Lung microvascular endothelial cell (primary cell): ENCODE results near the gene KRTAP5-1. TPM values are rescaled to one million over a fixed set of nuclear protein-coding genes. Genes with fewer than 3 reads are reported as not detected.
"Not testable (repeated sequence)": the region's sequence is repeated elsewhere in the genome, so short reads cannot be mapped to it uniquely, and the experiment has no call there.

Source experiments
- DNase-seq, 2 donors: peaks; one replicate each; pipeline versions ENCODE4 v3.0.0 to v3.0.0-alpha.2; 2010; ENCODE audit warnings: low read depth in 2 of 2
- total RNA-seq: library from RNA; depleted of rRNA; stranded (reverse); fragments of >200 nt; gene quantifications from 2 replicates; pipeline ENCODE4 v1.2.1, GENCODE V29; 2014

KRTAP5-1 gene, protein sequence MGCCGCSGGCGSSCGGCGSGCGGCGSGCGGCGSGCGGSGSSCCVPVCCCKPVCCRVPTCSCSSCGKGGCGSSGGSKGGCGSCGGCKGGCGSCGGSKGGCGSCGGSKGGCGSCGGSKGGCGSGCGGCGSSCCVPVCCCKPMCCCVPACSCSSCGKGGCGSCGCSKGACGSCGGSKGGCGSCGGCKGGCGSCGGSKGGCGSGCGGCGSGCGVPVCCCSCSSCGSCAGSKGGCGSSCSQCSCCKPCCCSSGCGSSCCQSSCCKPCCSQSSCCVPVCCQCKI
- total RNA-seq = not detected in 2 replicates

DNA sequence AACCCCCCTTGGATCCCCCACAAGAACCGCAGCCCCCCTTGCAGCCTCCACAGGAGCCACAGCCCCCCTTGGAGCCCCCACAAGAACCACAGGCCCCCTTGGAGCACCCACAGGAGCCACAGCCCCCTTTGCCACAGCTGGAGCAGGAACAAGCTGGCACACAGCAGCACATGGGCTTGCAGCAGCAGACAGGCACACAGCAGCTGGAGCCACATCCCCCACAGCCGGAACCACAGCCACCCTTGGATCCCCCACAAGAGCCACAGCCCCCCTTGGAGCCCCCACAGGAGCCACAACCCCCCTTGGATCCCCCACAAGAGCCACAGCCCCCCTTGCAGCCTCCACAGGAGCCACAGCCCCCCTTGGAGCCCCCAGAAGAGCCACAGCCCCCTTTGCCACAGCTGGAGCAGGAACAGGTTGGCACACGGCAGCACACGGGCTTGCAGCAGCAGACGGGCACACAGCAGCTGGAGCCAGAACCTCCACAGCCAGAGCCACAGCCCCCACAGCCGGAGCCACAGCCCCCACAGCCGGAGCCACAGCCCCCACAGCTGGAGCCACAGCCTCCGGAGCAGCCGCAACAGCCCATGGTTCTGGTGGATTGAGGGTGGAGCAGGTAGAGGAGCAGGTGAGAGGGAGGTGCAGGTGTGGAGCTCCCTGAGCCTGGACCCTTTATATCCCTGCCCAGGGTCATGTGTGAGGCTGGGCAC lies at the start of gene KRTAP5-1:
Gene KRTAP5-1, minus strand, starts transcription at position 623 of the 710 bp plus-strand sequence. Its CDS starts 34 bp downstream, at position 589.
- DNase-seq = not testable (repeated sequence)

DNA sequence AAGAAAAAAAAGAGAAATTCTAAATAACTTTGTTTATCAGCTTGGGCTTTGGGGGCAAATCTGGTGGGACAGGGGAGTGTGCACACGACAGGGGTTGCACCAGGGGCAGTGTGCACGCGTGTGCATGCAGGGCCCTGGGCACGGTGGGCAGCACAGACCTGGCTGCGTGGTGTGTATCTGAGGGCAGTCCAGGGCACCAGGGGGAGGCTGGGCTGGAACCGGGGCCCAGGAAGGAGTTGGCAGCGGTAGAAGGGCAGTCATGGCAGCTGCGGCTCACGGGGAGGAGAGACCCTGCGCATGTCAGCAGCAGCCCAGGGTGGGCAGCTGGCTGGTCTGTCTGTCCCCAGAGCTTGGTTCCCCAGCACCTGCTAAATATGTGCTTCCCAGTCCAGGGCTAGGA lies 48.8 kb upstream of the KRTAP5-1 start:
- no peak for DNase-seq

GRCh38 chr11:1632053-1632714 lies 47.1 kb upstream of the KRTAP5-1 start:
- no peak for DNase-seq

DNA sequence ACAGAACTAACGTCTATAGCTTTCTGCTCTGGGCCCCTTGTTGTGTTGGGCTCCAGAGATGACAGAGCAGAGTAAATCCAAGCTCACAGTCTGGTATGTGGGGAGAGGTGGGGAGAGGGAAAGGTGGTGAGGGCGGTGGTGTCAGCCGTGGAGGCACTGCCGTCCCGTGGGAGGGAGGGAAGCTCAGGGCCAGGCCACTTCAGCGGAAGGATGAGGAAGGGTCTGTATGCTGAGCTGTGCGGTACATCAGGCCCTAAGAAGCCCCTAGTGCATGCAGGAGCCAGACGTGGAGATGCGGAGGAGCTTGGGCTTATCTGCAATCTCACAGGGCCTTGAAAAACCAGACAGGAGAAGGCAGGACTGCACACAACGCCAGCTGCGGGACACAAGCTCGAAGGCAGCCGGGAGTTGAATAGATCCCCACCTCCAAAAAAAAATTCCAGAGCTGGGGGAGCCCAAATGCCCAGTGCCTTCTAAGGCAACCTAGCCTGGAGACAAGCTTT lies 46.0 kb upstream of the KRTAP5-1 start:
- DNase-seq = no peak

DNA sequence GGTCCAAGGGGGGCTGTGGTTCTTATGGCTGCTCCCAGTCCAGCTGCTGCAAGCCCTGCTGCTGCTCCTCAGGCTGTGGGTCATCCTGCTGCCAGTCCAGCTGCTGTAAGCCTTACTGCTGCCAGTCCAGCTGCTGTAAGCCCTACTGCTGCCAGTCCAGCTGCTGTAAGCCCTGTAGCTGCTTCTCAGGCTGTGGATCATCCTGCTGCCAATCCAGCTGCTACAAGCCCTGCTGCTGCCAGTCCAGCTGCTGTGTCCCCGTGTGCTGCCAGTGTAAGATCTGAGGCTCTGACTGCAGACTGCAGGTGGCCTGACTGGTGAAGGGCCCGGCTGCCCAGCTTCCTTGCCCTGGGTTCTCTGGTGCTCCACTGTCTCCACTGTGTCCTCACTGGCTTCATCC lies 45.2 kb upstream of the KRTAP5-1 start:
- no peak for DNase-seq

DNA sequence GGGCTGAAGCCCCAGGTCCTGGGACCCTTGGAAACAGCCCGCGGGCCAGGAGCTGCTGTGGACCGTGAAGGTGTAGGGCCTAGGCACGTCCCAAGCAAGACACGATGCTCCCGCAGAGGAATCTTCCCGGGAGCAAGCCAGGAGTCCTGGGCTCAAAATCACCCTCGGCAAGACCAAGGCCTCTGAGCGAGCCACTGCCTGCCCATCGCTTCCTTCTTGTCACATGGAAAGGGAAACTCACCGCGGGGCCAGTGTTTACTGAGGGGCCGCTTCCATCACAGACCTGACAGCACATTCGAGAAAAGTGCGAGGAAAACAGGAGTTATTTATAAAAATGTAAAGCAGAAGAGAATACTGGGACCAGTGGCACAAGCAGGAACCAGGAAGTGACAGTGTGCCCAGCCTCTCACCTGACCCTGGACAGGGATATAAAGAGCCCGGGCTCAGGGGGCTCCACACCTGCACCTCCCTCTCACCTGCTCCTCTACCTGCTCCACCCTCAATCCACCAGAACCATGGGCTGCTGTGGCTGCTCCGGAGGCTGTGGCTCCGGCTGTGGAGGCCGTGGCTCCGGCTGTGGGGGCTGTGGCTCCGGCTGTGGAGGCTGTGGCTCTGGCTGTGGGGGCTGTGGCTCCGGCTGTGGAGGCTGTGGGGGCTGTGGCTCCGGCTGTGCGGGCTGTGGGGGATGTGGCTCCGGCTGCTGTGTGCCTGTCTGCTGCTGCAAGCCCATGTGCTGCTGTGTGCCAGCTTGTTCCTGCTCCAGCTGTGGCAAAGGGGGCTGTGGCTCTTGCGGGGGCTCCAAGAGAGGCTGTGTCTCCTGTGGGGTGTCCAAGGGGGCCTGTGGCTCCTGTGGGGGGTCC lies 44.5 kb upstream of the KRTAP5-1 start, which contains the start of gene KRTAP5-5:
Gene KRTAP5-5, plus strand, starts transcription at position 450 of the 860 bp plus-strand sequence. Its CDS starts 66 bp downstream, at position 516.
- no peak for DNase-seq

DNA sequence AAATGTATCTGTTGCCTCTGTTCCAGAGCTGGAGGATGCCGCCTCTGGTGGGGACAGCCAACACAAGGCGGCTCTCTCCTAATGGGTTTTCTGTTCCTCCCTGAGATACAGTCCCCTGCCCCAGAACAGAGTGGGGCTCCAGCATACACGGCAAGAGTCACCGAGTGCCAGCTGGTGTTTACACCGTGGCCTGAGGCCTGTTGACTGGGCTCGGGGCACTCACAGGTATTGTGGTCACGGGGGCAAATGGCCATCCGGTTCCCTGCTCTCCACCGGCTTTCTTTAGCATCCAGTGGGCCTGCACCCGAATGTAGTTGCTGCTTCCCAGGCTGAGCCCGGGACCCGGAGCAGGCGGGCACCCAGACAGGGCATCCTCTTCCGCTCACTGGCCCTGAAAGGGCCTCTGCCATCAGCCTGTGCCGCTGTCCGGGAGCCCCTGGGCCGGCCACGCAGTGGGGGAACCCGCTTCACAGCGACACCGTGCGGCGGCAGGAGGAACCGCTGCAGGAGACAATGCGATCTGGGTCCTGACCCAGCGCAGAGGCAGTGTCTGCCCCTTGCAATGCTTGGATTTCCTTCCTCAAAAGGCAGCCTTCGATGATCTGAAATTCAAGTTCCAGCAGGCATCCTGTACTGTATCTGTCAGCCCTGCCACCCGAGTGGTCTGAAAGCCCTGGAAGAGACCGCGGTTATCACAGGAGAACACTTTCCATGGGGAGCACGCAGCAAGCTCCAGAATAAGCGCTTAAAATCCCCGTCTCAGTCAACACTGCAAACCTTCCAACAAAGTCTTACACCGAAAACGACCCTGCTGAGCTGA lies 43.6 kb upstream of the KRTAP5-1 start:
- DNase-seq = peak; percentile 45 to 64

- no peak for DNase-seq
Measured at GRCh38 chr11:1625541-1625940, 40.5 kb upstream of the KRTAP5-1 start.

GRCh38 chr11:1624621-1625020 lies 39.5 kb upstream of the KRTAP5-1 start:
- no peak for DNase-seq

DNA sequence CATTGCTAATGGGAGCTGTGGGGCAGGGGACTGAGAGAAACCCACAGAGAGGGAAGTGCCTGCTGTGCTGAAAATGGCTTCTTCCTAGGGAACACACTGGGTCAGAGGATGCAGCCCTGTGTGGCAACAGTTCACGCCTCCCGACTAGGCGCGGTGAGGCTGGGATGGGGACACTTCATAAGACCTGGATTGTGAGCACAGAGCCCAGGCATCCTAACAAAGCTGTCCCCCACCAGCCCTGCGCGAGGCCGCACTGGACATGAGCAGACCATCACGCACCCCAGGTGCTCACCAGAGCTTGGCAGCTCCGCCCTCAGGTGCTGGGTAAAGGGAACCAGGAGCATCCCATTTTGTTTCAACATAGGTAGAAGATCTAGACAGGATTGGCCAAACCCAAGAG lies 38.6 kb upstream of the KRTAP5-1 start:
- DNase-seq = no peak

DNA sequence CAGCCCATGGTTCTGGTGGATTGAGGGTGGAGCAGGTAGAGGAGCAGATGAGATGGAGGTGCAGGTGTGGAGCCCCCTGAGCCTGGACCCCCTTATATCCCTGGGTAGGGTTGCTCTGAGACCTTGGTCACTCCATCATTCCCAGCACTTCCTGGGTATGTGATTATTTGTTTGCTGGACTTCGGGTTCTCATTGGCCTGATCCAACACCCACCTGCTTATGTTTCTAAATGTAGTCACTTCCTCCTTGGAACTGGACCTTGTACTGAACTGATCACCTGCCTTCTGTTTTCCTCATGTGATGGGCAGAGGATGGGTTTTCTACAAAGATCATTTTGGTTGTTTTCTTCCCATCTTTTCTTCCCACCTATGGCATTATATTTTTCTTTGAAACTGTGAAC lies 37.0 kb upstream of the KRTAP5-1 start, which contains the start of gene KRTAP5-4:
Gene KRTAP5-4, minus strand, starts transcription at position 53 of the 400 bp plus-strand sequence. Its CDS starts 45 bp downstream, at position 8.
- no peak for DNase-seq

DNA sequence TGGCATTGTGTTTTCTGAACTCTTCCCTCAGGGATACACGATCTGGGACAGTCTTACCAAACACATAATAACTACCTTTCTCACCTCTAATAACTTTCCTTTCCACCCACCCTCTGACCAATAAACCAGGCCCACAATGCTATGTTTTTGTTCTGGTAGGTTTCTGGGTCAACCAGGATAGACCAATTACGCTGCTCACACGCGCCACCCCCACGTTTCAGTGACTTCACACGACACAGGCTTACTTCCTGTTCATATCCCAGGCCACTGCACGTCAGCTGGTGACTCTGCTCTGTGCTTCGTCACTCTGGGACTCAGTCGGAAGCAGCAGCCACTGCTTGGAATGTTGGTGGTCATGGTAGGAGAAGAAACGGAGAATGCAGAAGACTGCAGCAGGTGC lies 34.4 kb upstream of the KRTAP5-1 start:
- DNase-seq = peak in 1 of 2 donors; percentile 40

DNA sequence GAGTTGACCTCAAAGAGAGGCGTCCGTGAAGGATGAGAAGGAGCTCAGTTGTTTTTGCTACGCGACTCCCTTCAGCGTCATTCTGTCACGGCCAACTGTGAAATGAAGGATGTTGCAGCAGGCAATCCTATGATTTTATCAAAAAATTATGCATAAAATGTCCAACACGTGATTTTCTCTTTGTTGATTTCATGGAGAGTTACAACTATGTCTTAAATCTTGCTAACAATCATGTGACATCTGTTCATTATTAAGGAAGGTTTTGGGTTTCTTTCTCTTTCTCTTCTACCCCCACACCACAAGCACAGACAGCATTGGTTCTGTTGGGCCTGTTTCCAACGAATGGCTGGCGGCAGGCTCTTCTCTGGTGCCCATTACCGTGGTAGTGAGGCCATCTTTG lies 33.1 kb upstream of the KRTAP5-1 start:
- DNase-seq = no peak

DNA sequence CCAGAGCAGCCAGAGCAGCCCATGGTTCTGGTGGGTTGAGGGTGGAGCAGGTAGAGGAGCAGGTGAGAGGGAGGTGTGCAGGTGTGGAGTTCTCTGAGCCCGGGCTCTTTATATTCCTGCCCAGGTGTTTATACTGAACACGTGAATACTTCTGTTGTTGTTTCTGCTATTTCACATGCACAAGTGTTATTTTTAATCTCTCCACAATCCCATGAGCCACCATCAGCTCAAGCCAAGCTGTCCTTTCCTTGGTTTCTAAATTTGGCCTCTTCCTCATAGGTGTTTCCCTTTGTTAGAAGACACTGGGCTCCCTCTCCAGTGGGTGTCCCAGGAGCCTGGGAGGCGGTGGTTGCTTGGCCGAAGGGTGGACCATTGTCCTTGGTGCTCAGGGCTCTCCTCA lies 23.3 kb upstream of the KRTAP5-1 start, which contains the start of gene KRTAP5-3:
Gene KRTAP5-3, minus strand, starts transcription at position 101 of the 400 bp plus-strand sequence. Its CDS starts 78 bp downstream, at position 23.
- no peak for DNase-seq

DNA sequence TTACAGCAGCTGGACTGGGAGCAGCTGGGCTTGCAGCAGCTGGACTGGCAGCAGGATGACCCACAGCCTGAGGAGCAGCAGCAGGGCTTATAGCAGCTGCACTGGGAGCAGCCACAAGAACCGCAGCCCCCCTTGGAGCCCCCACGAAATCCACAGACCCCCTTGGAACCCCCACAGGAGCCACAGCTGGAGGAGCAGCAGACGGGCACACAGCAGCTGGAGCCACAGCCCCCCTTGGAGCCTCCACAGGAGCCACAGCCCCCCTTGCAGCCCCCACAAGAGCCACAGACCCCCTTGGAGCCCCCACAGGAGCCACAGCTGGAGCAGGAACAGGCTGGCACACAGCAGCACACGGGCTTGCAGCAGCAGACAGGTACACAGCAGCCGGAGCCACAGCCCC lies 22.8 kb upstream of the KRTAP5-1 start:
- DNase-seq = not testable (repeated sequence)

DNA sequence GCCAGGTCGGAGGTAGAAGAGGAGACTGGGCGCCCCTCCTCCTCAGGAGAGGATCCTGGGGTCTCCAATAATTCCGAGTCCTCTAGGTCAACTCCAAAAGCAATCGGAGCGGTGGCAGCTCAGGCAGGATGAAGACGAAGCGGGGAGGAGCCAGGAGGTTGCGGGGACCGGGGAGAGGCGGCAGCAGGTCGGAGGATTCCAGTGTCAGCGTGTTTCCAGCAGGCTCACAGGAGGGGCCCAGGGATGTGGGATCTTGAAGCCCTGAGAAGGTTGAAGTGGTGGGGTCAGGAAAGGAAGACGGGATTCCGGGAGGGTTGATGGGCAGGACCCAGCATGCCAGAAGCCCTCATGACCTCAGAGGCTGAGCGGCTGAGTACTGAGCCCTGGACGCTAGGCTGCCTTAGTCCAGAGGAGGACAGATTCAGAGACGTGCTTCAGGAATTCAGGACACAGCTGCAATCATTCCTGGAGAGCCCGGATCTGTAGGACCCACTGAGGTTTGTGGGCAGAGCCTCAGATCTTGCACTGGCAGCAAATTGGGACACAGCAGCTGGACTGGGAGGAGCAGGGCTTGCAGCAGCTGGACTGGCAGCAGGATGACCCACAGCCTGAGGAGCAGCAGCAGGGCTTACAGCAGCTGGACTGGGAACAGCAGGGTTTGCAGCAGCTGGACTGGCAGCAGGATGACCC lies 22.2 kb upstream of the KRTAP5-1 start:
- not testable (repeated sequence) for DNase-seq

- DNase-seq = not testable (repeated sequence)
Measured at GRCh38 chr11:1605923-1606322, 20.8 kb upstream of the KRTAP5-1 start.

GRCh38 chr11:1604711-1605110 lies 19.6 kb upstream of the KRTAP5-1 start:
- no peak for DNase-seq

GRCh38 chr11:1604181-1604580 lies 19.1 kb upstream of the KRTAP5-1 start:
- DNase-seq = no peak
